NCI-H128 (cell line): ENCODE data around the gene TK1.
"Not testable (repeated sequence)": the region's sequence is repeated elsewhere in the genome, so short reads cannot be mapped to it uniquely, and the experiment has no call there.

Experiments
- DNase-seq: peaks from one replicate; lab custom pipeline; 2025; ENCODE audit not compliant: unreplicated experiment; lab: John Stamatoyannopoulos, UW

Gene TK1

GRCh38 chr17:78180083-78180482, 6.8 kb downstream of the TK1 start:
- DNase-seq = no peak

GRCh38 chr17:78179372-78179771, 7.5 kb downstream of the TK1 start:
- DNase-seq = no peak

- DNase-seq = no peak
These were observed 10.3 kb downstream of the TK1 start for GRCh38 chr17:78176548-78177025.

GRCh38 chr17:78175643-78175981, 11.2 kb downstream of the TK1 start:
- DNase-seq = no peak

- no peak for DNase-seq
These were observed 11.8 kb downstream of the TK1 start for GRCh38 chr17:78174870-78175642.

GRCh38 chr17:78174346-78174869, 12.4 kb downstream of the TK1 start:
- DNase-seq = no peak

GRCh38 chr17:78173097-78173715, 13.6 kb downstream of the TK1 start:
- DNase-seq = no peak

GRCh38 chr17:78172249-78173051, 14.4 kb downstream of the TK1 start:
- no peak for DNase-seq

- not testable (repeated sequence) for DNase-seq
These were observed 15.1 kb downstream of the TK1 start for GRCh38 chr17:78171591-78172248.

GRCh38 chr17:78170692-78171590, 15.9 kb downstream of the TK1 start:
- no peak for DNase-seq

GRCh38 chr17:78168903-78169793, 17.7 kb downstream of the TK1 start:
- no peak for DNase-seq

GRCh38 chr17:78168242-78168902, 18.5 kb downstream of the TK1 start, which contains the start of gene SYNGR2:
Gene SYNGR2 (plus strand): TSS chr17:78168581. CDS start chr17:78168617, 36 bp downstream.
- peak; percentile 67 for DNase-seq

- DNase-seq = no peak
These were observed 20.4 kb downstream of the TK1 start for GRCh38 chr17:78166416-78166815.

- DNase-seq = no peak
These were observed 21.9 kb downstream of the TK1 start for GRCh38 chr17:78164748-78165607.

- no peak for DNase-seq
These were observed 22.7 kb downstream of the TK1 start for GRCh38 chr17:78163881-78164747.

- DNase-seq = no peak
These were observed 27.2 kb downstream of the TK1 start for GRCh38 chr17:78159575-78160158.
